HuH-7.5 (cell line): Measurements from ENCODE around the gene FRMD4B.

Source experiments
- DNase-seq: peaks from one replicate; pipeline ENCODE4 v3.0.0; 2011; ENCODE audit warnings: low spot score

Gene FRMD4B

DNA sequence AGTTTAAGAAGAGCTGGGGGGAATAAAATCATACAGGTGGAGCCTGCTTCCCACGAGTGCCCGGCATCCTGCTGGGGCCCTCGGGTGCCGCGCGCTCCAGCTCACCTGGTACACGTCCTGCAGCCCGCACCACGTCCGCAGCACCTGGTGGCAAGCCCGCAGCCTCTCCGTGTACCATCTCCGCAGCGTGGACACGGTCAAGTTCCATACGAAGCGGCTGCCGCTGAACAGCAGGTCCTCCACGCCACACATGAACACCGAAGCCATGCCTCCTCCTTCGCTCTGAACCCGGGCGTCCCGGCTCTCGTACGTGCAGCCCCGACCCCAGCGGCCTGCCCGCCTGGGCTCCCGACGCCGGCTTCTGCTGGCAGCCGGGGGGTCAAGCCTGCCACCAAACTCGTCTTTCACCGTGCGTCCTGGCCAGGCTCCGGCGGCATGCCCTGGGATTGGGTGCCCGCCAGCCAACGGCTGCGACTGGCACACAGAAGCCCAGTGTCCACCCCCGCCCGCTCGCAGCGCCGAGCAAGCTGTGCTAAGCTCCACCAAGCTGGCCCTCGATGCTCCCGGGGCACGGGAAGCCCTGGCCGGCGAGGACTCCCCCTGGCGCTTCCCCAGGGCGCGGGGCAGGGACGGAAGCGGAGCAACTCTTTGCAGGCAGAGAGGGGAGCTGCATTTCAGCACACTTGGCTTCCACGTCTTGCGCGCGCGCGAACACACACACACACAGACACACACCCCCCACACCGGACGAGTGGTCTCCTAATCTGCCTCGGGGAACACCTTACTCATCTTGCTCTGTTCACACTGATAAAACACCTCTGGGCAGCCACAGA is at the start of gene FRMD4B:
TSS of gene FRMD4B (minus strand) at position 366 of the 833 bp plus-strand sequence. CDS start at position 267, 99 bp downstream.
- DNase-seq: no peak

DNA sequence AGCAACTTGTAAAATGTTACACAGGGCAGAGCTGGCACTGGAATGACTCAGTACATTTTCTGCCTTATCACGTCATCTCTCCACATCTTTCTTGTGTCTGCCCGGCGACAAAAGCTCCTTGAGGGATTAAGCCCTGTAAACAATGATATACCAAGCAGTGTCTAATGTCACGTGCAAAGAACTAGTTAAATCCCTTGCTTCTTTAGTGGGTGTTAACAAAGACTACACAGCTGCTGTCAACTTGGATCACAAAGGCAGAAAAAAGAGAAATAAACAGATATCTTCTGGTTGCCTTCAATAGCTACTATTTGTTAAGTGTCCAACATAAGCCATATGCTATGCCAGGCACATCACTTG is 48.1 kb upstream of the FRMD4B start:
- no peak for DNase-seq

DNA sequence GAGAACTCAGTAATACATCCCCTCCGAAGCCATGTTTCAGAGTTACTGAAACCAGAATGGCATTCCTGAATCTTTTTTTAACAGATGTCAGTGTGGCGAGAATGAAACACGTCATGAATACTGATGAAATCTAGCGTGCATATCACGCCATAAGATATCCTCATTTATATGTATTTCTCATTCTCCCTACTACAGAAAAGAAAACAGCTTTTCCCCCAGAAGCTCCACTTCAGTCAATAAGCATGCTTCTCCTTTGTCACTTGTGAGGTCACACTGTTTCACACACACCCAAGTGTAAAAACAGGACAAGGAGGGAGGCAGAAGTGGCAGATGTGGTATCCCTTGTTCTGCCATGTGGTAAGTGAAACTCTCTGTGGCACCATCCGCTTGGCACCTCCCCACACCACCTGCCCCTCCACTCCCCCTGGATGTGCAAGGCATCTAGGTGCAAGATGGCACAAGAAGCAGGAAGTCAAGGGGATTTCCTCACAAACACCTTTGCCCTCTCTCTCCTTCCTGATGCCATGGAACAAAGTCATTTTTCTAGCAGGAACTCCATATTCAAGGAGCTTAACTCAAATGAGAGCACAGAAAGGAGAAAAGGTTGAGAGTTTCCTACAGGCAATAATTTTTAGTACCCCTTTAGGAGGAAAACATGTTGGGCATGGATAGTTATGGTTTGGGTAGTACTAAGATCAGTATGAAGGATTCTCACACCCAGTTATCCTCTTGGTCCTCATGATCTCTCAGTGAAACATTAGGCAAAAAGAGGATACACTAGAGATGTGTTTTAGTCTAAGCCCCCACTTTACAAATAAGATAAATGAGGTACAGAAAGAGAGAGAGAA is 47.5 kb upstream of the FRMD4B start:
- no peak for DNase-seq

DNA sequence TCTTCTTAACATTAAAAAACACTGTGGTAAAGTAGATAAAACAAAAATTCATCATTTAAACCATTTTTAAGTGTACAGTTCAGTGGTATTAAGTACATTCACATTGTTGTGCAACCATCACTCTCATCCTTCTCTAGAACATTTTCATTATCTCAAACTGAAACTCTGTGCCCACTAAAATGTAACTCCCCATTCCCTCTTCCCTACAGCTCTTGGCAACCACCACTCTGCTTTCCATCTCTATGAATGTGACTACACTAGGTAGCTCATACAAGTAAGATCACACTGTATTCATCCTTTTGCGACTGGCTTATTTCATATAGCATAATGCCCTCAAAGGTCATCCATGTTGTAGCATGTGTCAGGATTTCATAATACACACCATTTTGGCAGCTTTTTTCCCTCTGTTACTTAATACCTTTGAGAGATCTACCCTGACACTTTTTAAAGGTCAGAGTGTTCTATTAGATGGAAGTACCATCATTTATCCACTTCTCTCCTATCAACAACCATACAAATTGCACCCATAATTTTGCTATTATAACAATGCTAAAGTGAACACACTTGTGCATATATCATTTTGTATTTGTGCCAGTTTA is 42.9 kb upstream of the FRMD4B start:
- no peak for DNase-seq

DNA sequence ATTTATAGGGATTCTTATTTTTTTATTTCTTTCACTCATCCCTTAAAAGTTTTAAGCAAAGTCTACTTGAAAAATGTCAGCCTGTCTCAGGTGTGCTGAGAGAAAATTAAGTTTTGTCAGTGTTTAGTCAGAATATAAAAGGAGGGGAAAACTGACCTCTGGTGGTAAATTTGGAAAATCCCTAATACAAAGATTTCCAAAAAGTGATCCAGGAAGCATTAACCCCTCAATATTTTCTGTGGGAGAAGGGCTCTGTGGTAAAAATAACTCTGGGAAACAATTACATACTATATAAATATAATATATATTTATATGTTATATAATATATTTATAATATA is 41.0 kb upstream of the FRMD4B start:
- DNase-seq: no peak

DNA sequence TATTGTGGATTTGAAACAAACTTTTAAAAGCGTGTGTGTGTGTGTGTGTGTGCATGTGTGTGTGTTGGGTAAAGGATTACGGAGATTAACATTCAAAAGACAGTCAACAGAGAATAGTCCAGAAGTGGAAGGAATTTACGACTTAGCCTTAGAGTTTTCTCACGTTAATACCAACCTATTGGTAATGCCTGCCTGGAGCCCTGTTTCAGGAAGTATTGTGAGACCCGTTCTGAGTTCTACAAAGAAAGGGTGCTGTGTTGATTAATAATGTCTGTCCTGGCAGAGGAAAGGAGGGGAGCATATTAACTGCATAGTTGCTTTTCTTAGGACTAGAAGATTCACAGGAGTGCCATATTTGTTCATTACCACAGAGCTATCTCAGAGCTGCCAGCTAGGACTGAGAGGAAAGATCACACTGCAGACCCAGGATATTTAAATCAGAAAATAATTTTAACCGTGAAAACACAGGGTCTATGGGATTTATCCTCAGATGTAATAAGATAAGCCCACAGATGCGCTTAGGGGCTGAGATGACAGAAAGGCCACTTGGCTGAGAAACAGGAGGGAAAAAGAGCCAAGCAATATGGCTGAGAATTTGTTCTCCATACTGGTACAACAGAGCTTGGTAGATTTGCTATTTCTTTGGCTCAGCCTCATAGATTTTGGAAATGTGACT is 40.5 kb upstream of the FRMD4B start:
- no peak for DNase-seq

DNA sequence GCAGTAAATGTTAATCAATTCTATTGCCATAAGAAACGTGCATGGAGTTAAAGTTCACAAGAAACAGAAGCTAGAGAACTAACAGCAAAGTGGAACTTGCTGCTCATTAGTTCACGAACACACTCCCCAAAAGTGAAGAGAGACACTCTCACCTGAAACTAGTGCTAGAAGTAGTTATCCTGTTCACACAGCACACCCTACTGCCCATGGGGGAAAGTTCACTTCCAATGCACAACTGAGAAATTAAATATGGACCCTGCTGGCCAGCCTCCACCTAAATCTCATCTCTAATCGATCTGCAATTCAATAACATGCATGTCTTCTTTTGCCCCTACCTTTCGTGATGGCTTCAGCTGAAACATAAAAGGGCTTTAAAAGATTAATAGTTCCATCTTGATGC is 39.4 kb upstream of the FRMD4B start:
- DNase-seq: peak; percentile 6

DNA sequence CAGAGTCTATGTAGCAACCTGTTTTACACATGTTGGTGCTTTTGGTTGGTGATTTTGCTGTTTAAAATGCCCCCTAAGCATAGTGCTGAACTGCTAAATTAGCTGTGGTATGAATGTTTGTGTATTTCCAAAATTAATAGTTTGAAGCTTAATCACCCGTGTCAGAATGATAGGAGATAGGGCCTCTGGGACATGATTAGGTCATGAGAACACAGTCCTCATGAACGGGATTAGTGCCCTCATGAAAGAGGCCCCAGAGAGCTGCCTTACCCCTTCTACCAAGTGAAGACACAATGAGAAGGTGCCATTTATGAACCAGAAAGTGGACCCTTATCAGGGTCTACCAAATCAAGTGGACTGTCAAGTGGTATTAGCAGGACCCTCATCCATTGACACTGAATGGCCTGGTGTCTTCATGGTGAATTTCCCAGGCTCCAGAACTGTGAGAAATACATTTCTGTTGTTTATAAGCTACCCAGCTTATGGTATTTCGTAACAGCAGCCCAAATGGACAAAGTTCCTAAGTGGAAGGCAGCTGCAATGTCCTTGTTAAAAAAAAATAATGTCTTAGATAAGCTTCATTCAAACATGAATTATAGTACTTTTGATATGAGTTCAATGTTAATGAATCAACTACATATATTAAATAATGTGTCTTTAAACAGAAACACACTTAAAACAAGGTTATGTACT is 37.7 kb upstream of the FRMD4B start:
- no peak for DNase-seq

DNA sequence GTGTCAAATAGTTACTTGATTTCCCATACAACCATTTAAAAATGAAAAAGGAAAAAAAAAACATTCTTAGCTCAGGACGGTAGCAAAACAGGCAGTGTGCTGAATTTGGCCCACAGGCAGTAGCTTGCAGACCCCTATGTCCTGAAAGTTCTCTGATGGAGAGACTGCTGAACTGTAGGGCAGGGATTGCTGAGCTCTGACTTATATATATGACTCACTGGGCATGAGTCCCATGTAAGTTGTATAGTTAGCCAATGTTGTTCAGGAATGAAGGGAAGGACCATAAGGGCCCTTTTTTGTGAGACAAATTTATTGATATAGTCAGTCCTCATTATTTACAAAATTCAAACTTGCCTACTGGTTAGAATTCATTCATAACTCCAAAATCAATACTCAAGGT is 36.9 kb upstream of the FRMD4B start:
- DNase-seq: no peak

DNA sequence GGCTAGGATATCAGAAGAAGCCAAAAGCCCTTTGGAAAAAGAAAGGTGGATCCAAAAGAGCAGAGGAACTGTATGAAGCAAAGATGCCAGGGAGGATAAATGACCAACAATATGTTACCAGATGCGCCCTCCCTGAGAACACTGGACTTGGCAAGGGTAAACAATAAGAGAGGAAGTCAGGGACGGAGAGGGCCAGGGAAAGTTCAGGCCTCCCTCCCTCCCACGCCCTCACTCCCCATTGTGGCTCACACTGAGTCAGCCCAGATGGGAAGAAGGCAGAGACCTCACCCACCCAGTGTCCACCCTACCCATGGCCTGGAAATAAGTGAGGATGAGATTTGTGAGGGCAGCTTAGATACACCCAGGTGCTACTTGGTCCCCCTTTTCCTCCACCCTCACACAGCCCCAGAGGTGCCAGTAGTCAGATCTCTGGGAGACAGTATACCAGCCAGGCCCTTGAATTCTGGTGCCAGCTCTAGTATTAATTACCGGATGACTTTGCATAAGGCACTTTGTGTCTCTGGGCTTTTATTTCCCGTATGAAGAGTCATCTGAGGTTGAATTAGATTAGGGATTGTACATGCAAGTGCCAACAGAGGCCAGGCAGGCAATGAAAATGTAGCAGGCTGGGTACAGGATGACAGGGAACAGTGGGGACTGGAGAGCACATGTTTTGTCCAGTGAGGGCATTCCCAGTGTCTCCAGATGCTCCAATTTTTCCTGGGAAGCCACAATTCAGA is 35.1 kb upstream of the FRMD4B start:
- no peak for DNase-seq

DNA sequence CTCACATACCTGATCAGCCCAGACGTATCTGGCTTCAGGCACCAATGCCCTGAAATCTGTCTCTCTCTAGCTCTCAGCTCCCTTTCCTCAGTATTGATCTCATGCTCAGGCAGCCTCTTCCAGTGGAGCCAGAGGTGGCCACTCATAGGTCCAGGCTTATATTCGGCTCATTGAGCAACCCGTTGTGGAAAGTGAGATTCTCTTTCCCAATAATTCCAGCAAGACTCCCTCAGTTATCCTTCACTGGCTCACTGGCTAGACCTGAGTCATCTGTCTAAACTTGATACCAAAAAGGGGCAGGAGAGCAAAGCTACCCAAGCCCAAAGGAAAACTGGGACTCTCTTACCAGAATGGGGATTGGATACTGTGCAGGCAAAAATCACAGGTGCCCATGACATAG is 33.4 kb upstream of the FRMD4B start:
- no peak for DNase-seq

DNA sequence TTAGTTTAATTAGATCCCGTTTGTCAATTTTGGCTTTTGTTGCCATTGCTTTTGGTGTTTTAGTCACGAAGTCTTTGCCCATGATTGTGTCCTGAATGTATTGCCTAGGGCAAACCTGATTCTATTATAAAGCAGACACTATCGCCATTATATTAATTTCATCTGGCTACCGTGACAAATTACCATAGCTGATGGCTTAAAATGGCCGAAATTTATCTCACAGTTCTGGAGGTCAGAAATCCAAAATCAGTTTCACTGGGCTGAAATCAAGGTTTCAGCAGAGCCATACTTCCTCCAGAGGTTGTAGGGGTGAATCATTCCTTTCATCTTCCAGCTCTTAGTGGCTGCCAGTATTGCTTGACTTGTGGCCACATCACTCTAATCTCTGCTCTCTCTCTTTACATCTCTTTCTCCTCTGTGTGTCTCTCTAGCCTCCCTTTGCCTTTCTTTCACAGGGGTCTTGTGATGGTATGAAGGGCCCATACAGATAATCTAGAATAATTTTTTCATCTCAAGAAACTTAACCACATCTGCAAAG is 31.7 kb upstream of the FRMD4B start:
- no peak for DNase-seq

DNA sequence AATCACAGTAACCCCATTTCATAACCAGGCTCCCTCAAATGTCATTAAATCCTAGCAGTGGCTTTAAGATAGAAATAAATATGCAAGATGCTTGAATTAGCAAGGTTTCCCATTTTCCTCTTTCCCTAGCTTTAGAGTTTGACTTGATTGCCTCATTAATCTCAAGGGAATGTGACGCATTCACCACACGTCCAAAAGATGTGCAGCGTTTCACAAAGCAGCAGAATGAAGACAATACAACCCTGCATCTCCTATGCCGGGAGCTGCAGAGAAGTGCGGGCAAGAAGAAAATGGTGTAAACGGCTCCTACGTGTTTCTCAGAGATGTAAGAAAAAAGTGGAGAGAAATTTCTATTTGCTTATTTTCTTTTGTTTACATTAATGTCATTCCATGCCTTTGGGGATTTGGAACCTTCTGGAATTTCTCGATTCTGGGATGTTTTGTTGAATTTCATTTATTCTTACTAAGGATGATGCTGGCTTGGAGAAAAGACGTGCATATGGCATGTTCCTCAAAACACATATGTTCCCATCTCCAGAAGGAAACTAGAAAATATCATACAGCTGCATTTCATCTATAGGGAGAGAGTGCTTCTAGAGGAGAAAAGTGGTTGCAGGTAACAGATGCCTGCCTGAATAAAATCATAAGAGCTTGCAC is 27.8 kb upstream of the FRMD4B start:
- no peak for DNase-seq

DNA sequence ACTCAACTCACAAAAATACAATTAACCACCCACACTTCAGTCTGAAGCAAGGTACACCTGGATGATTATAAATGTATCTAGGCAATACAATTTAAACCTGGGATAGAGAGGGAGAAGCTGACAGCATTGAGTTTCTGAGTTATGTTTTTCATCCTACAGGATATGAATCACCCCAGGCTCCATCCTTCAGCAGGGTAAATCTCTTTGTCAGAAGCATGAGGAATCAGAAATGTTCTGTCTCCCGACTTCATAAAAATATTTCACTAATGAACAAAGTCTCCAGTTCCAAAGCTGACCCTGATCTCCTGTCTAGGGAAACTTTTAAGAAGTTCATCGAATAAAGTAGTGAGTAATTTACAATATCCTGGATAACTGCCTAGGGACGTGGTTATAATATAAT is 25.5 kb upstream of the FRMD4B start:
- no peak for DNase-seq

DNA sequence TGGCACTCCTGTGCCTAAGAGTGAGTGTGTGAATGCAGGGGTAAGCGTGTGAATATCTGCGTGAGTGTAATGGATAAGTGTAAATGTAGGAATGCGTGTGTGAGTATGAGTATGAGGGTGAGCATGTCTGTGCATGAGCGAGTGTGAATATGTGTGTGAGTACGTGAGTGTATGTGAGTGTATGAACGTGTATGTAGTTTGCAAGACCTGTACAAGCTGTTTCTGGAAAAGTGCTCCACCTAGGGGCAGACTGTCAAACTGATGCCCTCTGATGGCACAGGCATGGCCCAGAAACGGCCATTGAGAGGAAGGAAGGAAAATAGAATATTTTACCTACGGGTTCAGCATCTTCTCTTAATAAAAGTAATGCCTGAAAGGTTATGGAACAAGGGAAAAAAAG is 24.4 kb upstream of the FRMD4B start:
- no peak for DNase-seq

DNA sequence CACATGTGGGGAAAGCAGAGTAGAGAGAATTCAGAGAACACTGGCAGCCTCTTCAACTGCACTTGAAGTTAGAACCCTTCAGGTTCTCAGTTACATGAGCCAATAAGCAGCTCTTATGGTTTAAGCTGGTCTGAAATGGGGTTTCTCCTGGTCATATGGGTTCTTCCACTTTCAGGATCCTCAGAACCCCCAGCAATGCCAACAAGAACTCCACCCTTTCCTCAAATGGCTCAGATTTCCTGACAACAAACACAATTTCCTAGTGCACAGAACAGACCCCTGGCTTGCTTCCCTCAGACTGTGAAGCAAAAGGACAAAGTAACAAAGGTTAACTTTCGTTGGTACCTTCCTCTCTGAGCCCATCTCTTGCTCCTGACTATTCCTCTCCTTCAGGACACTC is 23.9 kb upstream of the FRMD4B start:
- DNase-seq: no peak

DNA sequence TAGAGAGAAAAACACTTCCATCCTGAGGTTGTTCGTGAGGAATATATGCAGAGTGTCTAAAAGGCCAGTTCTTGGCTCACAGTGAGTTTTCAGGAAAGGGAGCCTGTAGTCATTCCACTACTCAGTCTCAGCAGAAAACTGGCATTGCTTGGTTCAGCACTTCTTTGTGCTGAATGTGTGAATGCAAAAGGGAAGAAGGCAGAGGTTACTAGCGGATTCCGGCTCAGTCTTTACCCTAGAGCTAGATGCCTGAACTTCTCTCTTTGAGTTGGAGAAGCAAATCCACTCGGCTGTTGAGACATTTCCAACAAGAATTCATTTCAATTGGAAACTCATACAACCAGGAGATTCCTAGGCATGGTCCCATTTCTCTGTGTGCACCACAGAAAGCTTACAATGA is 23.1 kb upstream of the FRMD4B start:
- no peak for DNase-seq

DNA sequence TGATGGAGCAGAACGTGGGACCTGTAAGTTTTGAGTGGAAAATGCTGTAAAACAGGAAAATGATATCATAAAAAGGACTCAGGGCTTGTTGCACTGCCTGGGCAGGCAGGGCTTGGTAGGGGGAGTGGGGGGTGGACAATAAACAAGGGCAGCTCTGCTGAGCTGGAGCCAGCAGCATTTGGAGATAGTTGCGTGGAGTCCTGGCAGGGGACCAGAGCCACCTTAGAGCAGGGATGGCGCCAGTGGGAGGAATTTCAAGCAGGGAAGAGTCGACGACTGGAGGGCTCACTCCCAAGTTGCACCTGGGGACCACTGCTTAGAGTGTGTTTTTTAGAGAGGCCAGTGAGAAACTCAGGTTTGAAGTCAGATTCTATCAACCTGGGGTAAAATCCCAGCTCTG is 22.7 kb upstream of the FRMD4B start:
- no peak for DNase-seq

DNA sequence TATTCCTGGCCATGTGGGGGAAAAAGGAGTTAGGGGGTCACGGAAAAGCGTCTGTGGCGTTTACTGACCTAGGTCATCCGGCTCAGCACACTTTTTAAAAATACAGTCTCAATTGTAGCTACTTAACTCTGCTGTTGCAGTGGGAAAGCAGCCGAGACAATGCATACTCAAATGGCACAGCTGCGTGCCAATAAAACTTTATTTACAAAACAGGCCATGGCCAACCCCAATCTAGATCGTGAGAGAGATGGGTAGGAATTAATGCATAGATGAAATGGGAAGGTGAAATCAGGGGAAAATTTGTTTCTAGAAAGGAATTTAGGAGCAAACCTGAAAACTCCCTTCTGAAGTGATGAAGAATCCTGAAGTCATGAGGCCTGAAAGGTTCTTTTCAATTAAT is 22.0 kb upstream of the FRMD4B start:
- DNase-seq: no peak

DNA sequence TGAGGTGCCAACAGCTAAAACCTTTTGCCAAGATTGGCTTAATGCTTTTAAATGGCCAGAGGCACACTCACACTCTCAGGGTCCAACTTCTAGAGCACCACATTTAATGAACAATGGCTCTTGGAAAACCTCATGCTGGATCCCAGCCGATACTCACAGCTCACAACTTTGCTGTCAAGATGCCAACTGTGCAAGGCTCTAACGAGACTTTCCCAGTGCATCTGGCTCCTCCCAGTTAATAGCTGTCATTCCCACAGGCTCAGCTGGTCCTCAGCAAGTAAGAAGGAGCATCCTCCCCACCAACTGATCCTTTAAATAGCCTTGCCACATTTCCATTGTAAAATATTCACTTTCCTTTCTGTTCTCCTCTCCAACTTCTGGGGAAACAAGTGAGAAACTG is 20.3 kb upstream of the FRMD4B start:
- DNase-seq: no peak
